DOHH2 (cell line): Measurements from ENCODE around the gene AP4B1.

Source experiments
- EZH2phosphoT487 ChIP-seq: fragments of 200-600 bp; sonication (generic); IDR thresholded peaks from 2 replicates; pipeline ENCODE4 v1.6.1; 2017; ENCODE audit warnings: borderline replicate concordance, mild to moderate bottlenecking, antibody characterized with exemption, low read length, moderate library complexity, mixed read lengths
- TF ChIP-seq, protein P1 (sequence below): fragments of 200-600 bp; sonication (generic); IDR thresholded peaks from one replicate; pipeline ENCODE4 v1.5.1; 2014; ENCODE audit warnings: antibody characterized with exemption, mild to moderate bottlenecking, low read depth, low read length; ENCODE audit not compliant: poor library complexity, severe bottlenecking

DNA sequence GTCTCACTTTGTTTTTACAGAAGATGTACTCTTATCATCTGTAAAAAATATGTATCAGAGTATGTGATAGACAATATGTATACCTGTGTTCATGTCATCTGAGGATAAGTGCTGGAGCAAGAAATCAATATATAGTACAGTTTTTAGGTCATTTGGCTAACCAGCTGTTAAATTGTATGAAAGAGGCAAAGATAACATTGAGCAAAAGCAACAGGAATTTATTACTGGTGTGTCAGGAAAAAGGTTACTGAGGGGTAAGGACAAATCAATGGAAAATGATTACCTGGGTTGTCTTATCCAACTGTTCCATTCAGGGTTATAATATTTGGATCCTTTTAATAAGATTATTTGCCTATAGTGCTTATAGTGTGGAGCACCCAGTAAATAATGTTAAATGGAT, 29.4 kb upstream of the AP4B1 start:
- TF ChIP-seq, protein P1, sequence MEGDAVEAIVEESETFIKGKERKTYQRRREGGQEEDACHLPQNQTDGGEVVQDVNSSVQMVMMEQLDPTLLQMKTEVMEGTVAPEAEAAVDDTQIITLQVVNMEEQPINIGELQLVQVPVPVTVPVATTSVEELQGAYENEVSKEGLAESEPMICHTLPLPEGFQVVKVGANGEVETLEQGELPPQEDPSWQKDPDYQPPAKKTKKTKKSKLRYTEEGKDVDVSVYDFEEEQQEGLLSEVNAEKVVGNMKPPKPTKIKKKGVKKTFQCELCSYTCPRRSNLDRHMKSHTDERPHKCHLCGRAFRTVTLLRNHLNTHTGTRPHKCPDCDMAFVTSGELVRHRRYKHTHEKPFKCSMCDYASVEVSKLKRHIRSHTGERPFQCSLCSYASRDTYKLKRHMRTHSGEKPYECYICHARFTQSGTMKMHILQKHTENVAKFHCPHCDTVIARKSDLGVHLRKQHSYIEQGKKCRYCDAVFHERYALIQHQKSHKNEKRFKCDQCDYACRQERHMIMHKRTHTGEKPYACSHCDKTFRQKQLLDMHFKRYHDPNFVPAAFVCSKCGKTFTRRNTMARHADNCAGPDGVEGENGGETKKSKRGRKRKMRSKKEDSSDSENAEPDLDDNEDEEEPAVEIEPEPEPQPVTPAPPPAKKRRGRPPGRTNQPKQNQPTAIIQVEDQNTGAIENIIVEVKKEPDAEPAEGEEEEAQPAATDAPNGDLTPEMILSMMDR, result no peak
- no peak for TF ChIP-seq EZH2phosphoT487
